CD4-positive, alpha-beta T cell treated with Interleukin-4 for 4 hours (primary cell): Measurements from ENCODE around the gene NUB1.
A peak's percentile ranks its signal among the peaks of the same experiment; 100 is the strongest.

Source experiments
- DNase-seq: peaks from one replicate; pipeline ENCODE4 v3.0.0-alpha.2; 2020

The NUB1 gene

GRCh38 chr7:151408839-151409666 lies 67.4 kb downstream of the NUB1 start:
- peak; percentile 94 for DNase-seq

GRCh38 chr7:151409667-151410404 lies 68.2 kb downstream of the NUB1 start, which contains the start of gene WDR86:
Gene WDR86, minus strand, starts transcription at chr7:151410038. Its CDS starts 449 bp downstream, at chr7:151409589.
- DNase-seq, result peak; percentile 24

- peak; percentile 28 for DNase-seq
Observed at GRCh38 chr7:151410405-151411390, 69.1 kb downstream of the NUB1 start.

GRCh38 chr7:151411551-151411950 lies 69.9 kb downstream of the NUB1 start:
- no peak for DNase-seq

GRCh38 chr7:151412318-151412717 lies 70.7 kb downstream of the NUB1 start:
- DNase-seq, result no peak

- DNase-seq, result no peak
Observed at GRCh38 chr7:151413241-151413640, 71.6 kb downstream of the NUB1 start.

- no peak for DNase-seq
Observed at GRCh38 chr7:151415375-151416105, 73.9 kb downstream of the NUB1 start.

GRCh38 chr7:151416112-151416940 lies 74.7 kb downstream of the NUB1 start:
- DNase-seq, result no peak

GRCh38 chr7:151416941-151417315 lies 75.3 kb downstream of the NUB1 start:
- DNase-seq, result no peak

GRCh38 chr7:151420144-151420543 lies 78.5 kb downstream of the NUB1 start:
- DNase-seq, result no peak

- no peak for DNase-seq
Observed at GRCh38 chr7:151422212-151422611, 80.6 kb downstream of the NUB1 start.

- DNase-seq, result no peak
Observed at GRCh38 chr7:151423226-151423625, 81.6 kb downstream of the NUB1 start.

GRCh38 chr7:151423936-151424335 lies 82.3 kb downstream of the NUB1 start:
- DNase-seq, result no peak

- no peak for DNase-seq
Observed at GRCh38 chr7:151424799-151425198, 83.2 kb downstream of the NUB1 start.

GRCh38 chr7:151425670-151426440 lies 84.2 kb downstream of the NUB1 start:
- no peak for DNase-seq

GRCh38 chr7:151426441-151426903 lies 84.9 kb downstream of the NUB1 start:
- no peak for DNase-seq

- DNase-seq, result no peak
Observed at GRCh38 chr7:151426904-151427704, 85.5 kb downstream of the NUB1 start.

GRCh38 chr7:151427705-151428377 lies 86.2 kb downstream of the NUB1 start:
- DNase-seq, result no peak
